Brain pericyte (primary cell): ENCODE data around the gene SLC6A18.

ENCODE experiments used
- DNase-seq: peaks from one replicate; pipeline ENCODE4 v3.0.0-alpha.2; 2012; ENCODE audit warnings: low read depth, low spot score

The SLC6A18 gene

GRCh38 chr5:1203311-1203967 lies 21.7 kb upstream of the SLC6A18 start:
- no peak for DNase-seq

GRCh38 chr5:1203968-1204692 lies 21.1 kb upstream of the SLC6A18 start:
- no peak for DNase-seq

- no peak for DNase-seq
Observed at GRCh38 chr5:1204693-1205242, 20.4 kb upstream of the SLC6A18 start.

GRCh38 chr5:1205255-1206180 lies 19.7 kb upstream of the SLC6A18 start:
- no peak for DNase-seq

- DNase-seq: no peak
Observed at GRCh38 chr5:1206521-1207412, 18.4 kb upstream of the SLC6A18 start.

- DNase-seq: no peak
Observed at GRCh38 chr5:1207555-1207954, 17.6 kb upstream of the SLC6A18 start.

- DNase-seq: no peak
Observed at GRCh38 chr5:1208221-1208742, 16.9 kb upstream of the SLC6A18 start.

GRCh38 chr5:1208743-1209488 lies 16.3 kb upstream of the SLC6A18 start:
- DNase-seq: no peak

GRCh38 chr5:1209489-1209852 lies 15.7 kb upstream of the SLC6A18 start:
- no peak for DNase-seq

GRCh38 chr5:1209896-1210776 lies 15.0 kb upstream of the SLC6A18 start:
- DNase-seq: no peak

GRCh38 chr5:1210832-1211251 lies 14.3 kb upstream of the SLC6A18 start:
- DNase-seq: no peak

- DNase-seq: no peak
Observed at GRCh38 chr5:1211701-1212100, 13.5 kb upstream of the SLC6A18 start.

- no peak for DNase-seq
Observed at GRCh38 chr5:1212271-1212670, 12.9 kb upstream of the SLC6A18 start.

- no peak for DNase-seq
Observed at GRCh38 chr5:1212881-1213280, 12.3 kb upstream of the SLC6A18 start.

- no peak for DNase-seq
Observed at GRCh38 chr5:1213508-1214162, 11.5 kb upstream of the SLC6A18 start.

GRCh38 chr5:1214163-1214935 lies 10.8 kb upstream of the SLC6A18 start:
- DNase-seq: no peak

GRCh38 chr5:1214936-1215220 lies 10.3 kb upstream of the SLC6A18 start:
- DNase-seq: no peak
